Smooth muscle cell (in vitro differentiated cells): ENCODE results near the gene FLACC1. TPM values are rescaled to one million over a fixed set of nuclear protein-coding genes. Genes with fewer than 3 reads are reported as not detected.

Experiments used
- DNase-seq: peaks from one replicate; lab custom pipeline; 2025; ENCODE audit not compliant: unreplicated experiment; lab: John Stamatoyannopoulos, UW
- H2AFZ ChIP-seq: fragments of 200-600 bp; sonication (generic); 2 replicates; pipeline ENCODE4 v1.6.0; 2016; ENCODE audit warnings: antibody characterized with exemption, low read depth, mild to moderate bottlenecking
- H3F3A ChIP-seq: fragments of 200-600 bp; sonication (generic); 2 replicates; pipeline ENCODE4 v1.6.0; 2017; ENCODE audit warnings: antibody characterized with exemption, low read depth
- H3K27ac ChIP-seq: fragments of 200-600 bp; sonication (generic); 2 replicates; pipeline ENCODE4 v1.5.1; 2016; ENCODE audit warnings: low read depth, mild to moderate bottlenecking
- H3K27me3 ChIP-seq: fragments of 200-600 bp; sonication (generic); 2 replicates; pipeline ENCODE4 v1.6.1; 2016; ENCODE audit warnings: low read depth, mild to moderate bottlenecking
- H3K36me3 ChIP-seq: fragments of 200-600 bp; sonication (generic); 2 replicates; pipeline ENCODE4 v1.5.1; 2016; ENCODE audit warnings: low read depth
- H3K4me1 ChIP-seq: fragments of 200-600 bp; sonication (generic); 2 replicates; pipeline ENCODE4 v1.5.1; 2016; ENCODE audit warnings: low read depth
- H3K4me2 ChIP-seq: fragments of 200-600 bp; sonication (generic); 2 replicates; pipeline ENCODE4 v1.6.0; 2016; ENCODE audit warnings: mild to moderate bottlenecking
- H3K4me3 ChIP-seq: fragments of 200-600 bp; sonication (generic); 2 replicates; pipeline ENCODE4 v1.5.1; 2016; ENCODE audit warnings: mild to moderate bottlenecking
- H3K79me2 ChIP-seq: fragments of 200-600 bp; sonication (generic); 2 replicates; pipeline ENCODE4 v1.6.0; 2016; ENCODE audit warnings: low read depth, mild to moderate bottlenecking
- H3K9ac ChIP-seq: fragments of 200-600 bp; sonication (generic); 2 replicates; pipeline ENCODE4 v1.6.0; 2016; ENCODE audit warnings: low read depth
- H3K9me3 ChIP-seq: fragments of 200-600 bp; sonication (generic); replicated peaks from 2 replicates; pipeline ENCODE4 v1.5.1; 2016; ENCODE audit warnings: low read depth
- H4K20me1 ChIP-seq: fragments of 200-600 bp; sonication (generic); 2 replicates; pipeline ENCODE4 v1.6.0; 2016; ENCODE audit warnings: low read depth
- CTCF ChIP-seq: fragments of 200-600 bp; sonication (generic); IDR thresholded peaks from 2 replicates; pipeline ENCODE4 v1.5.1; 2017; ENCODE audit warnings: borderline replicate concordance, mild to moderate bottlenecking, antibody characterized with exemption; ENCODE audit not compliant: insufficient read depth, poor library complexity, severe bottlenecking
- WGBS: methylation state at CpG from one replicate; pipeline ENCODE4 v1.1.7; 2016; ENCODE audit warnings: low lambda C conversion rate; 5-methylcytosine and 5-hydroxymethylcytosine counted together
- polyA plus RNA-seq: library from polyadenylated mRNA; unstranded; fragments of >200 nt; fragmentation: Nextera tagmentation; extraction: Ambion mirVana; gene quantifications from 2 replicates; pipeline ENCODE4 v1.2.1, GENCODE V29; 2016
- total RNA-seq: library from RNA; depleted of rRNA; stranded (reverse); fragments of >200 nt; gene quantifications from 2 replicates; pipeline ENCODE4 v1.2.3, GENCODE V29; 2014

Gene FLACC1
- total and polyA plus RNA-seq, 2 experiments from 2014 or later, result 0.76 TPM; not detected in 1

- peaks cover 14% of the 10 kb centered on the region for H4K20me1 ChIP-seq
- 86% methylated on average over 3 of the region's 3 CpGs for WGBS
- peak overlapping the region; percentile 42 for H3K4me2 ChIP-seq
- H3K27me3 ChIP-seq, result no peaks in the 10 kb centered on the region
- no peak for TF ChIP-seq CTCF
- H3K9me3 ChIP-seq, result no peaks in the 10 kb centered on the region
- H3K4me3 ChIP-seq, result no peak overlapping the region
- H3K27ac ChIP-seq, result peak overlapping the region; percentile 53
- peaks cover 40% of the 10 kb centered on the region for H3K79me2 ChIP-seq
- H3K36me3 ChIP-seq, result no peaks in the 10 kb centered on the region
- peaks cover 19% of the 10 kb centered on the region for H3K4me1 ChIP-seq
- no peak overlapping the region for H2AFZ ChIP-seq
- H3K9ac ChIP-seq, result no peak overlapping the region
- no peaks in the 10 kb centered on the region for H3F3A ChIP-seq
- no peak for DNase-seq
Measured at GRCh38 chr2:201403880-201404279, 46.7 kb upstream of the FLACC1 start.

- Histone ChIP-seq H3K36me3 (peaks cover 6% of the 10 kb centered on the region), H3K27me3 (no peaks in the 10 kb centered on the region), H3K4me3 (no peak overlapping the region), H3K79me2 (peaks cover 40% of the 10 kb centered on the region), H3F3A (no peaks in the 10 kb centered on the region), H3K27ac (peak overlapping the region; percentile 53), H2AFZ (no peak overlapping the region), H3K4me2 (peak overlapping the region; percentile 42), H3K9me3 (no peaks in the 10 kb centered on the region), H3K4me1 (peaks cover 19% of the 10 kb centered on the region), H4K20me1 (peaks cover 14% of the 10 kb centered on the region), H3K9ac (no peak overlapping the region)
- no peak for DNase-seq
- no peak for TF ChIP-seq CTCF
- 53% methylated on average over 6 of the region's 6 CpGs for WGBS
Measured at GRCh38 chr2:201402651-201403562, 45.8 kb upstream of the FLACC1 start.

- TF ChIP-seq CTCF, result no peak
- Histone ChIP-seq H3F3A (no peaks in the 10 kb centered on the region), H3K4me3 (no peak overlapping the region), H3K36me3 (peaks cover 14% of the 10 kb centered on the region), H4K20me1 (peaks cover 14% of the 10 kb centered on the region), H3K27ac (peak overlapping the region; percentile 53), H3K9ac (no peak overlapping the region), H3K27me3 (no peaks in the 10 kb centered on the region), H3K4me2 (no peak overlapping the region), H3K79me2 (peaks cover 40% of the 10 kb centered on the region), H3K9me3 (no peaks in the 10 kb centered on the region), H3K4me1 (peaks cover 19% of the 10 kb centered on the region), H2AFZ (no peak overlapping the region)
- WGBS, result 89% methylated on average over 3 of the region's 3 CpGs
- DNase-seq, result no peak
Measured at GRCh38 chr2:201401815-201402214, 44.7 kb upstream of the FLACC1 start.
